A673 (cell line): Measurements from ENCODE around the gene NDOR1. TPM values are rescaled to one million over a fixed set of nuclear protein-coding genes. Genes with fewer than 3 reads are reported as not detected.

Experiments
- BruUV-seq: library from RNA; stranded (reverse); fragments of 400-500 nt; replicated peaks from 2 replicates; lab custom pipeline; 2021; lab: Mats Ljungman, UMichigan
- CTCF ChIA-PET: fragments of 300-600 bp; sonication (Branson Sonifier 250); formaldehyde crosslinking; loops from one replicate; lab custom pipeline; 2022; ENCODE audit warnings: antibody characterized with exemption; lab: Charles Lee
- POLR2A ChIA-PET: fragments of 300-600 bp; sonication (Branson Sonifier 250); formaldehyde crosslinking; loops from one replicate; lab custom pipeline; 2022; ENCODE audit warnings: antibody characterized with exemption; ENCODE audit not compliant: low non-redundant PET; lab: Charles Lee
- DNase-seq: peaks from one replicate; pipeline ENCODE4 v3.0.0-alpha.2; 2015; ENCODE audit warnings: low spot score
- H3K27ac ChIP-seq: fragments of 200-600 bp; sonication (generic); 2 replicates; pipeline ENCODE4 v1.5.1; 2016; ENCODE audit warnings: mixed run types, low read depth, mild to moderate bottlenecking, mixed read lengths, antibody characterized with exemption, low read length; ENCODE audit not compliant: poor library complexity, severe bottlenecking
- H3K27me3 ChIP-seq: fragments of 200-600 bp; sonication (generic); replicated peaks from 2 replicates; pipeline ENCODE4 v1.6.1; 2017; ENCODE audit warnings: mixed run types, low read depth, mild to moderate bottlenecking, mixed read lengths, antibody characterized with exemption, low read length; ENCODE audit not compliant: insufficient read depth, poor library complexity
- H3K36me3 ChIP-seq: fragments of 200-600 bp; sonication (generic); 2 replicates; pipeline ENCODE4 v1.6.1; 2016; ENCODE audit warnings: mixed run types, mild to moderate bottlenecking, mixed read lengths, antibody characterized with exemption, low read length; ENCODE audit not compliant: insufficient read depth, poor library complexity, severe bottlenecking
- H3K4me1 ChIP-seq: fragments of 200-600 bp; sonication (generic); 2 replicates; pipeline ENCODE4 v1.6.1; 2017; ENCODE audit warnings: mixed run types, mild to moderate bottlenecking, mixed read lengths, antibody characterized with exemption, low read length; ENCODE audit not compliant: insufficient read depth, poor library complexity, severe bottlenecking
- H3K4me3 ChIP-seq: fragments of 200-600 bp; sonication (generic); 2 replicates; pipeline ENCODE4 v1.5.1; 2016; ENCODE audit warnings: low read depth, mixed run types, mild to moderate bottlenecking, mixed read lengths, low read length; ENCODE audit not compliant: poor library complexity, severe bottlenecking
- H3K9me3 ChIP-seq: fragments of 200-600 bp; sonication (generic); 2 replicates; pipeline ENCODE4 v1.6.1; 2016; ENCODE audit warnings: mixed run types, low read depth, mild to moderate bottlenecking, mixed read lengths, antibody characterized with exemption, low read length; ENCODE audit not compliant: poor library complexity, severe bottlenecking
- EZH2 ChIP-seq: fragments of 200-600 bp; sonication (generic); IDR thresholded peaks from 2 replicates; pipeline ENCODE4 v1.6.1; 2017; ENCODE audit warnings: borderline replicate concordance, low read depth, mild to moderate bottlenecking, mixed read lengths, antibody characterized with exemption, low read length; ENCODE audit not compliant: poor library complexity, severe bottlenecking
- intact Hi-C: fragments of 100-400 bp; cut with micrococcal nuclease; formaldehyde crosslinking; loops from one replicate; pipeline ENCODE4 v1.10.0; 2022; ENCODE audit not compliant: unreplicated experiment
- total RNA-seq: library from RNA; stranded (reverse); gene quantifications from 2 replicates; pipeline ENCODE4 v1.2.3, GENCODE V29; 2021
- TF ChIP-seq, protein P1 (sequence below): fragments of 300-800, 200-600 bp; sonication (generic); conservative IDR thresholded peaks from 2 replicates; pipeline ENCODE4 v1.5.1; 2017; ENCODE audit warnings: low read depth, mild to moderate bottlenecking, antibody characterized with exemption, low read length, moderate library complexity, mixed read lengths

The NDOR1 gene
- total RNA-seq, 1 experiment from 2014 or later = 40.2 TPM

DNA sequence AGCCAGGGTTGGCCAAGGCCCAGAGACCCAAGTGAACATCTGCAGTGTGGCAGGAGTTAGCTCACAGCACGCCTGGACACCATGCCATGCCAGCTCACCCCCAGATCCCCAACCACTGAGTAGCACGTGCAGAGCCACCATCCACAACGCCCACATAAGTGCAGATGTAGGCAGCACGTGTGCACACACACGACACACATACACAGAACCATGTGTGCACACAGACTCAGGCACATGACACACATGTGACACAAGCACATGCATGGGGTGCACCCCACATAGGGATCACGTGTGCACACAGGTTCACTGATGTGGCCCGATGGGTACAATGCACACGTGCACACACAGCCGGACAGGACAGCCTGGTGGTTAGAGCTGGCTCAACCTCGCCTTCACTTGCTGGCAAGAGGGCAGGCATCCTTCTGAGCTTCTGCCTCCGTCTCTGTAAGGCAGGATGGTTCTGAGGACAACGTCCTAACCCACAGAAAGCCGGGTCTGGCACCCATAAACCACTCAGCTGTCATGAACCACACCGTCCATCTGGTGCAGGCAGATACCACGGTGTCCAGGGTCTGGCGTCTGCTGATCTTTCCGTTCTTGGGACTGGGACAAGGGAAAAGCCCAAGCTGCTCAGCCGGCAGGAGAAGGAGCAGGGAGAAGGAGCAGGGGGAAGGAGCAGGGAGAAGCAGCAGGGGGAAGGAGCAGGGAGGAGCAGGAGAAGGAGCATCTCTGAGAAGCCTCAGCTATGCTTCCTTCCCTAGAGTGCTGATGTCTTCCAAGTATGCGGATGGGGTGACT is 47.7 kb upstream of the NDOR1 start:
- no peaks in the 10 kb centered on the region for H3K36me3 ChIP-seq
- no TSS peak for BruUV-seq
- CTCF ChIA-PET = no interaction called here
- peaks cover 41% of the 10 kb centered on the region for H3K27me3 ChIP-seq
- peaks cover 17% of the 10 kb centered on the region for H3K4me1 ChIP-seq
- POLR2A ChIA-PET = interaction anchor here (0.6 kb wide), 1 partner anchor 99 kb away, joined by 3 read pairs; no protein-coding TSS in a partner anchor
- H3K9me3 ChIP-seq = no peaks in the 10 kb centered on the region
- DNase-seq = no peak
- H3K4me3 ChIP-seq = no peak overlapping the region
- intact Hi-C loops = no loop called here
- TF ChIP-seq EZH2 = no peak
- TF ChIP-seq, protein P1, sequence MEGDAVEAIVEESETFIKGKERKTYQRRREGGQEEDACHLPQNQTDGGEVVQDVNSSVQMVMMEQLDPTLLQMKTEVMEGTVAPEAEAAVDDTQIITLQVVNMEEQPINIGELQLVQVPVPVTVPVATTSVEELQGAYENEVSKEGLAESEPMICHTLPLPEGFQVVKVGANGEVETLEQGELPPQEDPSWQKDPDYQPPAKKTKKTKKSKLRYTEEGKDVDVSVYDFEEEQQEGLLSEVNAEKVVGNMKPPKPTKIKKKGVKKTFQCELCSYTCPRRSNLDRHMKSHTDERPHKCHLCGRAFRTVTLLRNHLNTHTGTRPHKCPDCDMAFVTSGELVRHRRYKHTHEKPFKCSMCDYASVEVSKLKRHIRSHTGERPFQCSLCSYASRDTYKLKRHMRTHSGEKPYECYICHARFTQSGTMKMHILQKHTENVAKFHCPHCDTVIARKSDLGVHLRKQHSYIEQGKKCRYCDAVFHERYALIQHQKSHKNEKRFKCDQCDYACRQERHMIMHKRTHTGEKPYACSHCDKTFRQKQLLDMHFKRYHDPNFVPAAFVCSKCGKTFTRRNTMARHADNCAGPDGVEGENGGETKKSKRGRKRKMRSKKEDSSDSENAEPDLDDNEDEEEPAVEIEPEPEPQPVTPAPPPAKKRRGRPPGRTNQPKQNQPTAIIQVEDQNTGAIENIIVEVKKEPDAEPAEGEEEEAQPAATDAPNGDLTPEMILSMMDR = no peak
- no peak overlapping the region for H3K27ac ChIP-seq

DNA sequence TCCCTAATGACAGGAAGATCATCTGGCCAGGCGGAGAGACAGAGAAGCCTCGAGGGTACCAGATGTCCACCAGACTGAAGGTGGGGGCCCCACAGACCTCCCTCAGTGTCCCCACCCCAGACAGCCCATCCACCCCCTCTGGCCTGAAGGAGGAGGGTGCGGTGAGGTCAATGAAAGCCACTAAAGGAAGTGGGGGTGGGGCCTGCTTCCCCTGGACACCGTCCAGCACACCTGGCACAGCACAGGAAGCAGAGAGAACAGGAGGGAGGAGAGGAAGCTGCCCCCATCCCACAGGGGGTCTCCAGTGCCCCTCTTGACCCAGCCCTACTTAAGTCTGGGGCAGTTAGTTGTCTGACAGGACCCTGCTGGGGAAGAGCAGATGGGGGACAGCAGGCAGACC is 46.9 kb upstream of the NDOR1 start:
- Histone ChIP-seq H3K36me3 (no peaks in the 10 kb centered on the region), H3K27ac (no peak overlapping the region), H3K27me3 (peaks cover 49% of the 10 kb centered on the region), H3K4me3 (no peak overlapping the region), H3K4me1 (peaks cover 20% of the 10 kb centered on the region), H3K9me3 (no peaks in the 10 kb centered on the region)
- no peak for TF ChIP-seq EZH2
- TF ChIP-seq, protein P1 = no peak
- POLR2A ChIA-PET = no interaction called here
- intact Hi-C loops = no loop called here
- BruUV-seq = no TSS peak
- no peak for DNase-seq
- CTCF ChIA-PET = no interaction called here

DNA sequence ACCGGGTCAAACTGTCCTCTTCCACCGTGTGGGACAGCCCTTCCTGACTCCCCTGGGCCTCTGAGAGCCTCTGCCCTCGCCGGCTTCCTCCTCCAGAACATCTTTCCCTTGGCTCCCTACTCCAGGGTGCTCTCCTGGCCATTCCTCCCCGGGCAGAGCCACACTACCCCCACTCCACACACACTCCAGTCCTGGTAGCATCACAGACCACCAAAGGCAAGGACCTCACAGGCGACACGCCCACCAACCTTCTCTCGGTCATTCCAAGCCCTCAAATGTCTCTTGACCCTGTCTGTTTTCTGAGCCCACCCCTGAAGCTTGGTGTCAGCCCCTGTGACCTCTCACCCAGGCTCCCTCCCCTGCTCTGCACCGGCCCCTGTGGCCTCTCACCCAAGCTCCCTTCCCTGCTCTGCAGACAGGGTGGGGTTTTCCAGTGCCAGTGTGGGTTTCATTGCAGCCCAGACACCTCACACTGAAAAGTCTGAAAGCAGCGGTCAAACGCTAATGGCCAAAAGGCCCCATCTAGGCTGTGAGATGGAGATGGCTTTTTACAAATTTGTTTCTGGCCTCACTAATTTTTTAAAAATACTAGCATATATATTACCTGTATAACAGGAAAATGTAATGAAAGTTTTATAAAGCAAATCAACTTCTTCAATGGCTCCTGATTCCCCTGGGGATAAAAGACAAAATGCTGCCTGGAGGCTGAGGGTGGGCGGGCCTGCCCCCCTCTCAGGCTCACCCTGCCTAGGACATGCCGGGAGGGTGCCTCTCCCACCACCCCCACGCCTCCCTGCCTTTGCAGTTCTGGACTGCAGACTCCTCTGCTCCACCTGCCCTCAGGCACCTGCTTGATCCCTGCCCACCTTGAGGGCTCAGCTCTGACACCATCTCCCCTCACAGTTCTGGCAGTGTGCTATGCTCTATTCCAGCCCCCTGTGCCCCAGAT is 46.1 kb upstream of the NDOR1 start:
- intact Hi-C loops = no loop called here
- Histone ChIP-seq H3K27me3 (peaks cover 55% of the 10 kb centered on the region), H3K9me3 (no peaks in the 10 kb centered on the region), H3K4me1 (peaks cover 20% of the 10 kb centered on the region), H3K4me3 (no peak overlapping the region), H3K36me3 (no peaks in the 10 kb centered on the region), H3K27ac (no peak overlapping the region)
- no TSS peak for BruUV-seq
- no peak for DNase-seq
- TF ChIP-seq, protein P1 = no peak
- no peak for TF ChIP-seq EZH2
- POLR2A ChIA-PET = no interaction called here
- CTCF ChIA-PET = no interaction called here
